HT-29 (cell line): Measurements from ENCODE around the gene CUX1. TPM values are rescaled to one million over a fixed set of nuclear protein-coding genes. Genes with fewer than 3 reads are reported as not detected.

Source experiments
- DNase-seq: peaks from one replicate; pipeline ENCODE4 v3.0.0-alpha.2; 2015; ENCODE audit warnings: low spot score
- total RNA-seq: library from RNA; depleted of rRNA; stranded (reverse); fragments of >200 nt; shearing (Covaris generic); gene quantifications from 2 replicates; pipeline ENCODE4 v1.2.3, GENCODE V29; 2014

Gene CUX1
- total RNA-seq, 1 experiment from 2014 or later = 48.3 TPM

DNA sequence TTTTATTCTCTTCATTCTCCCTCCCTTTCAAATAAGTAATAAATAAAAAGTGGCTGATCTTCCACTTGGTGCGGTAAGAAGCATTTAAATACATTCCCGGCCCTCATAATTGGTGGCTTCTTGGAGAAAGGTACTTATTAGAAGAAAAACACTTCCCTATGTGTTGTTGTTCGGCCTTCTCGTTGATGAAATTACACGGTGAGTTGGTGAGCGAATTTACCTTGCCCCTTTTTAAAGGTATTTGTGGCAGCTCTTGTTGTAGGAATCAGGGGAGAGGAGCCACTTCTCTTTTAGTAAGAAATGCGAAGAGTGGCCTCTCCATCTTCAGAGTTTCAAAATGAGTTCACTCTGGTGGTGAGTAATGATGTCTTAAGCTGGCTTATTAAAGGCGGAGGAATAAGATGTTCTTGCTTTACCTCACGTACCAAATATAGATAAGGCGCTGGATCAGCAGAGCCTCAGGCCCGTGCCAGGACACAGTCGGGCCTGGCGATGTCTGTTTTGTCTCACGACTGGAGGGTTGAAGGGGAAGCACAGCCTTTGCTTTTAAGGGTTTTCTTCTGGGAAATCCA lies 135.9 kb downstream of the CUX1 start:
- DNase-seq = no peak

DNA sequence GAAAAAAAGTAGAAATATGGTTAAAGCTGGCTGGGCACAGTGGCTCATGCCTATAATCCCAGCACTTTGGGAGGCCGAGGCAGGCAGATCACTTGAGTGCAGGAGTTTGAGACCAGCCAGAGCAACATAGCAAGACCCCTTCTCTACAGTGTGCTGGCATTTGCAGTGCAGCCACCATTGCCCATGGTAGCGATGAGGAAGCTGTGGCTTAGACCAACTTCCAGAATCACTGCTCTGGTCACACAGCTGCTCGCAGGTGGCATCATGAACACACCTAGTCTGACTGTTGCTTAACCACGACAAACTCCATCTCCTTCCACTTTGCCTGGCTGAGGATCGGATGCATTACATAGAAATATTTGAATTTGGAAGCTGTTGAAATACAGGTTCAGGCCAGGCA lies 137.1 kb downstream of the CUX1 start:
- no peak for DNase-seq

DNA sequence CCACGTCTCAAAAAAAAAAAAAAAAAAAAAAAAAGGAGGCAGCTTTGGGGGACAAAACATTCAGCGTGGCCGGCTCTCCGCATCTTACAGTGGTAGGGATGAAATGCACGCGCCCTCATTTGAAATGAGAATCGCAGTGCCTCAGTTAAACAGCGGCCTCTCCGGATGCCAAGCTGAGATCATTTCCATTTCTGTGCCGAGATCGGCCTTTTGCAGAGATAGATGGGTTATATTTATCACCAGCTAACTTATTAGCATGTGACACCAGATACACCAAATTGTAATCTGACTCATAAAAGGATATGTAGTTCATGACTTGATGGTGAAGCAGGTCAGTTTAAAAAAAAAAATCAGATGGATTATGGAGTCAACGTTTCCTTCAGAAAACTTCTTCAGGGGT lies 138.7 kb downstream of the CUX1 start:
- no peak for DNase-seq

DNA sequence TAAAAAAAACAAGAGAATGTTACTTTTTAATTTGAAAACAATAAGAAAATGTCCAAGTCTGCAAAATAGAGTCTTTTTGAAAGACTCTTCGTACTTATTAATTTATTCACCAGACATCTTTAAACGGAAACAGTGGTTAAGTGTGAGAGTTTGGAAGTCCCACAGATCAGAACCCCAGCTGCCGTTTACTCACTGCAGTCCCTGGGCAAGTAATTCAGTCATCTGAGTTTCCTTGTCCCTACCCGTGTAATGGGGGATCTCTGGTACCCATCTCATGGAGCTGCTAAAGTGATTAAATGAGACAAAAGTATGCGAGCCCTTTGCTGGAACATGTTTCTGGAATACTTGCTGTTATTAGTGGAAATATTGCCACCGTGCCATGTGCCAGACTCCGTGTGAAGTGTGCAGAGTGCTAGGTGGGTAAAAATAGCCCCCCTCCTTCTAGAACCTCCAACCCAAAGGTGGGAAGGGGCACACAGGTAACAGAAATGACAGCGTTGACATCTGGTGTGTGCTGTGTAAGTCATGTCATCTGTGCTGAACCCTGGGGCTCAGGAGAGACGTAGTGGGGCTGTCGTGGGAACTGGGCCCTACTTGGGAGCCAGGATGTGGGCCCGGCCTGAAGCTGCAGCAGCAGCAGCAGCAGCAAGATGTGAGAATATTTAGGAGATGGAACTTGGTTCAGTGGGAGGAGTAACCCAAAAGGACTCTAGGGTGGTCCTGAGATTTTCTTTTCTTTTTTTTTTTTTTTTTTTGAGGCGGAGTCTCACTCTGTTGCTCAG lies 140.5 kb downstream of the CUX1 start:
- DNase-seq = no peak

DNA sequence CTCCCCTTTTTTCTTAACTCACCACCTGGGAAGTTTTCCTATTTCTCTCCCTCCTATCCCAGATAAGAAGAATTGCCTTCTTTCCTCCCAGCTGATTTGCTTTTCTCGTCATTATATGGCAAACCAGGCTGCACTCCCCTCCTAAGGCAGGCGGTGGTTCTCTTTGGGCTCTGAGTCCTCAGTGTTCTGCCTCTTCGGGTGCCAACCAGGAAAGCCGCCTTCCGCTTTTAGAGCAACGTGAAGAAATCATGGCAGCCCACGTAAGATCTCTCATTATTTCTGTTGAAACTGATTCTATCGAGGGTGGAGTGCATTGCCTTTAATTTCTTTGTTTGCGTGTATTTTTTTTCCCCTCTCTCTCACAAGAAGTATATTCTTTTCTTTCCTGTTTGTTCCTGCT lies 141.9 kb downstream of the CUX1 start:
- DNase-seq = no peak

DNA sequence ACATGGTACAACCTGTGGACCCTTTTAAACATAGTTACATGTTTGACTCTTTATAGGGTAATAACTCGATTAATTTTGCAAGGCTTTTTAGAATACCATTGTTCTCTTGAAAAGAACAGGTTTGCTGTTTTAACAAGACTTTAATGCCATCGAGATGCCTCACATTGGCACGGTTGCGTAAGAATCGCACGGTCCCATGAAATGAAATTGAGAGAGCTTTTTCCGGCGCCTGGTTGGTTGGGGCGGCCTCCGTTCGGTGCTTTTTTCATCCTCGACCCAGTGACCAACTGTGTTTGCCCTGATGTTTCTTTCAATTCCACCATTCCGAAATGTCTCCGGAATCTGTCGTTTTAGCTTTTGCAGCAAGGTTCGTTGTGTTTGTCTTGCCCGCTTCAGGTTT lies 142.4 kb downstream of the CUX1 start:
- DNase-seq = no peak

DNA sequence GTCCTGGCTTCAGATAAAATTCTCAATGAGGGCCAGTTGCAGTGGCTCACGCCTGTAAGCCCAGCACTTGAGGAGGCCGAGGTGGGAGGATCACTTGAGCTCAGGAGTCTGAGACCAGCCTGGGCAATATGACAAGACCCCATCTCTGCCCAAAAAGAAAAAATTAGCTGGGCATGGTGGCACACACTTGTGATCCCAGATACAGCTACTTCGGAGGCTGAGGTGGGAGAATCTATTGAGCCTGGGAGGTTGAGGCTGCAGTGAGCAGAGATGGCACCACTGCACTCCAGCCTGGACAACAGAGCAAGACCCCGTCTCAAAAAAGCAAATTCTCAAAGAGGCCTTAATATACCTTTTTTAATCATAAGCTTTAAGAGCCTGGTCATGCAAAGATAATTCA lies 142.9 kb downstream of the CUX1 start:
- no peak for DNase-seq

DNA sequence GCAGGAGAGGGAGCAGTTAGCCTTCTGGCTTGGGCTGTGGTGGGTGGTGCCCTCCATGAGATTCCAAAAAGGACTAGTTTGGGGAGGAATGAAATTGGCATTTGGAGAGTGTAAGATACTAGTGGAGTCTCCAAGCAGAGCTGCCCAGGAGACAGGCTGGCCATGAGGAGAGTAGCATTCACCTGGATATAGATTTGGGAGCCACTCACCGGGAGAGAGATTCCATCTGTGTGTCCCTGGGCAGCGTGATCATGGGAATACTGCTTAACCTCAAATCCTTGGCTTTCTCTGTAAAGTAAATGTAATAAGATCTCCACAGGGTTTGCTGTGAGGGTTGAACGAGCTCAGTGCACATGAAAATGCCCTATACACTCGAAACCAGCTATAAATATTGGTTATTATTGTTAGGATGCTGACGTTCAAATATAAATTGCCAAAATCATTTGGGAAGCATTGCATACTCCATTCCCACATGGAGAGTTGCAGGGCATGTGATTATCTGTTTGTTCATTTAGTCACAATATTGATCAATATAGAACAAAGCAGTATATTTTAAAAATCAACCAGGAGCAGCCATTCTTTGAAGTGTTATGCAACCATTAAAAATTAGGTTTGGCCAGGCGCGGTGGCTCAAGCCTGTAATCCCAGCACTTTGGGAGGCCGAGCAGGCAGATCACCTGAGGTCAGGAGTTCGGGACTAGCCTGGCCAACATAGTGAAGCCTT lies 143.7 kb downstream of the CUX1 start:
- DNase-seq = no peak

DNA sequence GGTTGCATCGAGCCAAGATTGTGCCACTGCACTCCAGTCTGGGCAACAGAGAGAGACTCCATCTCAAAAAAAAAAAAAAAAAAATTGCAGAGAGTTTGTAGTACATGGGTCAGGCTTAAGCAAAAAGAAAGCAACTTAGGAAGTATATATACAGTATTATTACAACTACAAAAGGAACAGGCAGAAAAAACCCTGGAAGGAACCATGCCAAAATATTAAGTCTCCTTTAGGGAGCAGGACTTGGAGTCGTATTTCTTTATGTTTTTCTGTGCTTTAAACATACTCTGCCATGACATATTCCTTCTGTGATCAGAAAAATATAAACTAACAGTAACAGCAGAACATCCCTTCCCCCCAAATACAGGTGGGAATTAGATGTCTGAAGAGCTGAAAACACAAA lies 144.4 kb downstream of the CUX1 start:
- DNase-seq = no peak

DNA sequence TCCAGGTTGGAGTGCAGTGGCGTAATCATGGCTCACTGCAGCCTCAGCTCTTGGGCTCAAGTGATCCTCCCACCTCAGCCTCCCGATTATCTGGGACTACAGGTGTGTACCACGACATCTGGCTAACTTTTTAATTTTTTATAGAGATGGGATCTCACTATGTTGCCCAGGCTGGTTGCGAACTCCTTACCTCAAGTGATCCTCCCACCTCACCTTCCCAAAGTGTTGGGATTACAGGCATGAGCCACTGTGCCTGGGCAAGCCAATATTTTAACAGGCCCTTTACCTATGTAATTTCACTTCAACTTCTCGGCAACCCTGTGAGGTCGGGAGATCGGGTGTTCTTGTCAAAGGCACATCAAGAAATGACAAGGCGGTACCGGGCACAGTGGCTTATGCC lies 146.3 kb downstream of the CUX1 start:
- no peak for DNase-seq

DNA sequence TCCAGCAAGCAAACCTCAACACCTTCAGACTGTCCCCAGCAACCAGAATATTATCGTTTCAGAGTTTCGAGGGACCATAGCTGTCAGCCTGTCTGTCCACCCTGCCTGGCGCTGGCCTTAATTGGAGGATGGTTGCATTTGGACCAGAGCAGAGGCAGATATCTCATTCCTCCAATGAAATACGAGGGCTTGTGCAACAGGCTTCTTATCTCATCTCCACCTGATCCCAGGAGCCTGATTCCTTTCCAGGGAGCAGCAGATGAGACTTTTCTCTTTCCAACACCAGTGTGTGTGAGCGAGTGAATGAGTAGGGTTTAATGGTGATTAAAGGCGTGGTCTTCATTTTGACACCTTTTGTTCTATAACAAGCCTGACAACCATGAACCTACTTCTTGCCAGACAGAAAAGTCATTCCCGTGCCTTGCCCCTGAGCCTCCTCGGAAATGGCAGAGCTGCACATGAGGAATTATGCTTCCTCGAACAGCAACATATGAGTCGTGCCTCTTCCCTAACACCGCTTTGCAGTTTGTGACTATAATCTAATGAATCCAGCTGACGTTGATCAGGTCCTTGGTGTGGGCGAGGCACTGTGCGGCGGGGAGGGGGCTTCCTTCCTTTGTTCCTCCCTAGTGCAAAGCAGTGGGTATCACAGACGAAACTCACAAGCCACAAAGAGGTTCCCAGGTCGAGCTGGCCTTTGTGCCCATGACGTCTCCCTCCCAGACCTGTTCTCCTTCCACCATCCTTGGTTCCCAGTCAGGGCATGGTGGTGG lies 147.4 kb downstream of the CUX1 start:
- DNase-seq = no peak

DNA sequence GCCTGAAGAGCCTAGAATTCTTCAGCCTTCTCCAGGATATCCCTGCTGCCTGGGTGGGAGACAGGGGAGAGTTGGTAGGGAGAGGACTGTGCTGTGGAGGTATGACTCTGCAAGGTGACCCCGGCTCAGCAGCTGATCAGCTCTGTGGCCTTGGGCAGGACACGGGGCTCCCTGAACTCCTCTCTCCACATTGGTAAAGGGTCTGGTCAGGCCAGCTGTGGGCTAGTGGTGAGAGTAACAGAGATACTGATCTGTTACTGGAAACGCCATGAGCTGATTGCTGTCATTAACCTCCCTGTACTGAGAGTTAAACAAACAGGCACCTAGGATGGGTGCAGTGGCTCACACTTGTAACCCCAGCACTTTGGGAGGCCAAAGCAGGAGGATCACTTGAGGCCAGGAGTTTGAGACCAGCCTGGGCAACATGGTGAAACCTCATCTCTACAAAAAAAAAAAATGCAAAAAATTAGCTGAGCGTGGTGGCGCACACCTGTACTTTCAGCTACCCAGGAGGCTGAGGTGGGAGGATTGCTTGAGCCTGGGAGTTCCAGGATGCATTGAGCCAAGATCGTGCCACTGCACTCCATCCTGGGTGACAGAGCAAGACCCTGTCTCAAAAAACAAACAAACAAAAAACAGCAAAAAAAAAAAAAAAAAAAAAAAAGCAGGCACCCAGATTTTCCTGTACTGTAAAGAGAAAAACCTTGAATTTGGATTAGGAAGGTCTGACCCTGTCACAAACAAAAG lies 151.5 kb downstream of the CUX1 start:
- no peak for DNase-seq

DNA sequence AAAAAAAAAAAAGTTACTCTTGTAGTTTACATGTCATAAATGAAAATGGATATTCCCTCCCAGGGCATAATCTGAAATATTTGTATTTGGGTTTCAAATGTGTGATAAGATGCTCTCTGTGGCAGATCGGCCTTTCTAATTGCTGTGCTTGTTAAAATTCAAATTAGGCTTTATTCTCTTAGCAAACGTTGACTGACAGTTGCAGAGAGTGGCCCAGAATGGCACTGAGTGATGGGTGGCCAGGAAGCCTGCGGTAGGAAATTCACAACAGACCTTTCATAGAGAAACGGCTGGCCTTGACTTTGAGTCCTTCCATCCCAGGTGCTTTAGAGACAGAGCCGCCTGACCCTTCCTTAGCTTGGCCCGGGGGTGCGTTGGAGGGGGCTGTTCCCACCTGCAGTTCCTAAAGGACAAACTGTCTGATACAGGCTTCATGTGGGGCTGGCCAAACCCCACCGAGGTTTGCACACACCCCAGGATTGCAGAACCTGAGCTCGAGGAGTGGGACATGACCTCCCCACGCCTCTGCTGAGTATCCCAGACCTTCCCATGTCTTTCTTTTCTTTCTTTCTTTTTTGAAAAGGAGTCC lies 152.7 kb downstream of the CUX1 start:
- no peak for DNase-seq

DNA sequence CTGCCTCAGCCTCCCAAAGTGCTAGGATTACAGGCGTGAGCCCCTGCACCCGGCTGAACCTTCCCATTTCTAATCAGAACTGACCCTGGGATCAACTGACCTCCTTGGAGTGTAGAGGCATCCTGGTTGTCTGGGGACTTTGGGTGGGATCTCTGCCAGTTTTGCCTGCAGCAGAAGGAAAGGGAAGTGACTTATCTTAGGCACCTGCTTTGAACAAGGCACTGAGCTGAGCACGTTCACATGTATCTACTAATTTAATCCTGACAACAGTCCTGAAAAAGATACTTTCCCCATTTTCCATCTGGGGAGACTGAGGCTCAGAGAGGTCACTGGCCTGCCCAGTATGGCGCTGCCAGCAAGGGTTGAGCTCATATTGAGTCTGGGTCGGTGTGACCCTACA lies 153.4 kb downstream of the CUX1 start:
- DNase-seq = no peak

DNA sequence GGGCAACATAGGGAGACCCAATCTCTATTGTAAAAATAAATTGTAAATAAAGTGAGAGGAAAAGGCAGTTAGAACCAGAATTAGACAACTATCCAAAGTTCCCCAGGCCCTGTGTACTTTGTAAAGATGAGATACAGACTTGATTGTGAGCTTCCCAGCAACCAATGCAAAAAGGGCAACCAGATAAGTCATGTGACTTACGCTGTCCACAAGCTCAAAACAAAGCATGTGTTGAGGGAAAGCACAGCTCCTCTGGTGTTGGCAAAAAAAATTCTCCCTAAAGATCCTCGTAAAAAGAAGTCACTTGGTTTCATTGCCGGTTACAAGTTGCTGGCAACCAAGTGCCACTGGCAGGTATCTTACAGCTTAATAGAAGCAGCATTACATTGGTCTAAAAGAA lies 154.0 kb downstream of the CUX1 start:
- no peak for DNase-seq

DNA sequence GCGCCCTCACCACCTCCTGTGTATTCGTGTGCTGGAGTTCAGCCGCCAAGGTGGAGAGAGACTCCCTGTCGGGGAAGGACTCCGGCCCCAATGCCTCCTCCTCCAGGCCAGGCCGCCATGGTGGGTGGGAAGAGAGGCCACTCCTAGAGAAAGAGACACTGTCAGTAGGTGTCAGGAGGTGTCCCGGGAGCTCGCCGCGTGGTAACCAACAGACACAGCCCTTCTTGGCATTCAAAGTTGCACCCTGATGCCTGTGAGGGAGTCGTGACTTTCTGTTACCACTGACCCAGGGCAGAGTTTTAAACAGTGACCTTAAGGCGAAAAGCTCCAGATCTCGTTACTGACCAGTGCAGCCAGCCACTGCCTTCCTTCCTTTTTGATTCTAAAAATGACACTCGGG lies 155.2 kb downstream of the CUX1 start:
- DNase-seq = no peak

DNA sequence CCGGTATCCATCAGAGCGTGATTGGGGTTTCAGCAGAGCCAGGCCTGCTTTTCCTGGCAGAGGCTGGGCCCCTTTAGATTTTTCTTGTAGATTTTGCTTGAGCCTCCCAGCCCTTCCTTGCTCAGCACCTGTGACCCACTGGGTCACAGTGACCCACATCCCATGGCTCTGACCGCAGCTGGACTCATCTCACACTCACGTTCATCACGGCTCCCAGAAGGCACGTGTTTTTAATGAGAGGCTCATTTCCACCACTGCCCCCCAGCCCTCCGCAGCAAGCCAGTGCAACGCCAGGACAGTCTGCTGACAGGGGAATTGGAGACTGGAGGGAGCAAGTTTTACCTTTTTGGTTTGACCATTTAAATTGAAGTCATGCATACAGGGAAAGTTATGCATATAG lies 155.7 kb downstream of the CUX1 start:
- DNase-seq = no peak

DNA sequence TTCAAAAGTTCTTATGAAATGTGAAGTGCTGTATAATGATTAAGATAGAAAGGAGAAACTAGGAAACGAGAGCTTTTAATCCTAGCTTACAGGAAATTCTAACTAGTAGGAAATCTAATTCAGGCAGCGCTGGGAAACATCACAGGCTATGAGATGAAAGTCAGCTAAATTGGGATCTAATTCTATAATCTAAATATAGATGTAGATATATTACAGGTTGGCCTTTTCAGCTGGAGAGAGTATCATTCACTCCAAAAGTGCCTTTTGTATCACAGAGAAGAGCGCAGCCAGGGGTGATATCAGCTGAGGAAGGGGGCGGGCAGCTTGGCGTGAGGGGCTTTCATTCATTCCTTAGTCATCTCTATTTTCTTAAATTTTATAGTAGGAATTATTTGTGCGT lies 157.0 kb downstream of the CUX1 start:
- no peak for DNase-seq

DNA sequence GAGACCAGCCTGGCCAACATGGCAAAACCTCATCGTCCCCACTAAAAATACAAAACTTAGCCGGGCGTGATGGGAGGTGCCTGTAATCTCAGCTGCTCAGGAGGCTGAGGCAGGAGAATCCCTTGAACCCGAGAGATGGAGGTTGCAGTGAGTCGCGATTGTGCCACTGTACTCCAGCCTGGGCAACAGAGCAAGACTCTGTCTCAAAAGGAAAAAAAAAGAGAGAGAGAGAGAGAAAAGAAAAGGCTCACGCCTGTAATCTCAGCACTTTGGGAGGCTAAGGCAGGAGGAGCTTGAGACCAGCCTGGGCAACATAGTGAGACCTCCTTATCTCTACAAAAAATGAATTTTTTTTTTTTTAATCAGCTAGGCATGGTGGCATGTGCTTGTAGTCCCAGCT lies 157.6 kb downstream of the CUX1 start:
- no peak for DNase-seq

DNA sequence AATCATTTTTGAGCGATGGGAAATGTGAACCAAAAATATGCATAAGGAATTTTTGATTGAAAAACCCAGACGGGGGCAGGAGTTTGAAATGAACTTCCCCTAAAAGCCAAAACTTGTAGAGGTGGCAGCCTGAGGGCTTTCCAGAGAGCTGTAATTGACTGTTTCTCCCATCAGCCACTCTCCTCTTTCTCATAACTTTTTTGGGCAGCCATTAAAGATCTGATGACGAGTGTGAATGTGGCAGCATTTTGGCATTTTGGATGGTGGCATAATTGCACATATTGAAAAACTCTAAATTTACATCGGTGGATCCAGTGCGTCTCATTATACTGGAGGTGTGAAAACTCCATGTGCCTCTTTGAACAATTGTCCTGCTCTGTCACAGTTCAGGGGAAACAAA lies 159.0 kb downstream of the CUX1 start:
- no peak for DNase-seq

DNA sequence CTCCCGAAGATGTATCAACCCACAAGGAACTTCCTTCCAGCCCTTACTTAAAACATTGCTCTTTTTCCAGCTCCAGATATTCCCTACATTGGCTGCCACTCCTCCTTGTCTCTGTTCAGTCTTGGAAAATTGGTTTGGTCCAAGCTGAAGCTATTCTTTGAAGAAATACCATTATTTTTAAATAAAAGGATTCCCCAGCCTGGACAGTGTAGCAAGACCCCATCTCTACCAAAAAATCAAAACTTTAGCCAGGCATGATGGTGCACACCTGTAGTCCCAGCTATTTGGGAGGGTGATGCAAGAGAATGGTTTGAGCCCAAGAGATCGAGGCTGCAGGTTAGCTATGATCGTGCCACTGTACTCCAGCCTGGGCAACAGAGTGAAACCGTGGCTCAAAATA lies 159.8 kb downstream of the CUX1 start:
- DNase-seq = no peak
